GM18505 (cell line): ENCODE data around the gene DGKZ.

ENCODE experiments used
- ATAC-seq: cut with Tn5 transposase; IDR thresholded peaks from one replicate; pipeline ENCODE4 v1.9.1; 2021; ENCODE audit not compliant: unreplicated experiment
- POLR2A ChIP-seq: IDR thresholded peaks from 4 replicates; pipeline ENCODE4 v1.6.1; 2011; ENCODE audit warnings: borderline replicate concordance; ENCODE audit not compliant: insufficient read depth, insufficient read length; ENCODE audit errors: extremely low read depth

Gene DGKZ

DNA sequence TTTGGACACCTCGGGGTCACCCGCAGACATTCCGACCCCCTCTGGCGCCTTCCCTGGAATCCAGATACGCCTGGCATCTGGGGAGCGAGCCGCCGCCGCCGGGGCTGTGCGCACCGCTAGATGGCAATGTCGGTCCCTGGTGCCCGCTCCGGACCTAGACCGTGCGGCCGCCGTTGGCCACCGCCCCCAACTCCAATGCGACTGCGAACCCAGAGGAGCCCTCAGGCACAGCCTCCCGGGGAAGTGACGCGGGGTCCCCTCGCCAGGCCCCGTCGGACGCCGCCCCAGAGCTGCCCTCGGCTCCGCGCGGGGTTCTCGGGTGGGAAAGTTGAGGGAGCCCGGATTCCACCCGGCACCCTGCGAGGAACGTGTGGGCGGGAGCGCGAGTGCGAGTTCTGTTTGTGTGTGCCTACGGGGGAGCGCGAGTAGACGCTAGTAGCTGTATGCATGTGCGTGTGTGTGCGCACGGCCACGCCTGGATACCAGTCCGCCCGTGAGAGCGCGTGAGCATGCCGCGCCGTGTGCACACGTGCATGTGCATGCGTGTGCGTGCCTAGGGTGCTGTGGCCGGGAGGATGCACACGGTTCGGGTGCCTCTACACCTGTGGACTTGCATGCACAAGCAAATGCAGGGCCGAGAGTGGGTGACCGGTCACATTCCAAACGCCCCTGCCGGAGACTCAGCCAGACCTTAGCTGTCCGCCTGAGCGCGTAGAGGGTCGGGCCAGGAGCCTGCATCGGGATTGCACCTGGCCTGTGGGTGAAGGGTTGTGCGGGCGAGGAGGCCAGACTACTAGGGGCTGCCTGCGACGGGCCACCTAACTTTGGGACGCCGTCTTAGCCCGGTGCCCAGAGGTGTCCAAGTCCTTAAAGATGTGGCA is 42.4 kb downstream of the DGKZ start:
- TF ChIP-seq POLR2A, result no peak
- peak; percentile 42 for ATAC-seq

- TF ChIP-seq POLR2A, result no peak
- ATAC-seq, result no peak
Observed at GRCh38 chr11:46390331-46391171, 43.3 kb downstream of the DGKZ start.

- TF ChIP-seq POLR2A, result no peak
- ATAC-seq, result no peak
Observed at GRCh38 chr11:46391186-46391577, 43.9 kb downstream of the DGKZ start.

GRCh38 chr11:46391578-46392420 is 44.5 kb downstream of the DGKZ start, which contains the start of gene CHRM4:
CHRM4 (minus strand) TSS chr11:46391776; CDS start chr11:46386557, 5,219 bp downstream.
- ATAC-seq, result no peak

GRCh38 chr11:46392421-46393230 is 45.4 kb downstream of the DGKZ start:
- TF ChIP-seq POLR2A, result no peak
- peak; percentile 61 for ATAC-seq

More at GRCh38 chr11:46391578-46392420, 44.5 kb downstream of the DGKZ start, which contains the start of gene CHRM4:
- no peak for TF ChIP-seq POLR2A

- no peak for TF ChIP-seq POLR2A
- no peak for ATAC-seq
Observed at GRCh38 chr11:46393231-46393616, 46.0 kb downstream of the DGKZ start.

DNA sequence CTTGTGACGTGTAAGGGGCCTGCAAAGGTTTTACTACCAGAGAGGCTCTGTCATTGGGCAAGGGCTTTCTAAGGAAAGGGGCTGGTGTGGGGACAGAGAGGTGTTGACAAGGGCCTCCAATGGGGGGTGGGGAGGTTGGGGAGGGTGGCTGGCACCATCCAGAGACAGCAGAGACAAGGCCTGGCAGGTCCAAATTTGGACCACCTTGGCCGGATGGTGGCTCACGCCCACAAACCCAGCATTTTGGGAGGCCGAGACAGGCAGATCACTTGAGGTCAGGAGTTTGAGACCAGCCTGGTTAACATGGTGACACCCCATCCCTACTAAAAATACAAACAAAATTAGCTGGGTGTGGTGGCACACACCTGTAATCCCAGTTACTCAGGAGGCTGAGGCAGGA is 46.5 kb downstream of the DGKZ start:
- TF ChIP-seq POLR2A, result no peak
- no peak for ATAC-seq

DNA sequence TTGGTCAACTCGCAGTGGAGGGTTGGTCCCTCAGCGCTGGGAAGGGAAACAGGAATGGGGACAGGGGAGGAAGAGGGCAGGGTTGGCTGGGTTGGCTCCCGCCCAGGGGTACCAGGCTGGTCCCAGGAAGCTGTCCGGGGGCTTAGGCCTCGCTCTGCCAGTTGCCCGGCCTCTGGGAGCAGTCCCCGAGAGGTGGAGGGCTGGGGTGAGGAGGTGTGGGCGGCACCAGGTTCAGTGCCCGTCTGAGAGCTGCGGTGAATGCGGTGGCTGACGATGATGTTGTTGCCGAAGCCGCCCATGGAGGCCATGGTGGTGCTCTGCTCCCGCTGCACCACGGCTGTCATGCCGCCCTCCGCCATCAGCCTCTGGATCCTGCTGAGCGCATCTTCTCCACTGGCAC is 50.3 kb downstream of the DGKZ start:
- ATAC-seq, result no peak
- no peak for TF ChIP-seq POLR2A

DNA sequence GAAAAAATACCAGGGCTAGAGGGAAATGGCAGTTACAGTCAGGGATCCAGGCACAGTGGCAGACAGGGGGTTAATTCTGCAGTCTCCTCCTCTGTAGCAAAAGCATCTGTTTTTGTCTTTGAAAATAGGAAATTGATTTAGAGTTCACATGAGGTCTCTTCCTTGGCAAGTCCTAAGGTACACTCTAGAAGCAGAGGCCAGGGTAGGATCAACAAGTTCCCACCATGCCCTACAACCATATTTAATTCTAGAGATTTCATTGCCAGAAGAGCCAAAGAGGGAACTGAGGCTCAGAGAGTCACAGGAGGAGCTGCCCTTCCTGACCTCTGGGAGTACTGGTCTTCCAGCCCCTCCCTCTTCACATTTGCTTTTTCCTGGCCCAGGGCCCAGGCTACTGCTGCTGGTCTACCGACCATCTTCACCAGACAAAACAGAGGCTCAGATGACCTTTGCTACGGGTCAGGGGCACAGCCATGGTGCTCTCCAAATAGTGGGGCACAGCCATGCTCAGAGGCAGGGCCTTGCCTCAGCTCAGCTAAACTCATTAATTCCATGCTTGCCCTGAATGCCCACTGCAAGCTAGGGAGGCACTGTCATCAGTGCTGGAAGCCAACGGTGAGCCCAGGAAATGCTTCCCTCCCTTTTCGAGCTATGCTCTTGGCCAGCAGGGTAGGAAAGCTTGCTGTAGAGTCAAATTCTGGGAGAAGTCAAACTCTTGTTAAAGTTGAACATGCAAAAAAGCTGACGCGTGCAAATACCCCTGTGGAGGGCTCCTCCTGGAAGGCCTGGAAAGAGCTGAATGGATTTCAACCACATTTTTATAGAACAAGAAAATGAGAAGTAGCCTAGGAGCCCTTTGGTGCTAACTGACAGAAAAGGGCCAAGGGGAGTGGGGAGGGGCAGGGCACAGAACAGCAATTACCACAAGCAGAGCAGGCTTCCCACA is 56.0 kb downstream of the DGKZ start:
- TF ChIP-seq POLR2A, result no peak
- no peak for ATAC-seq

GRCh38 chr11:46404476-46405017 is 57.3 kb downstream of the DGKZ start:
- ATAC-seq, result no peak
- no peak for TF ChIP-seq POLR2A

GRCh38 chr11:46407635-46408034 is 60.4 kb downstream of the DGKZ start:
- ATAC-seq, result no peak
- TF ChIP-seq POLR2A, result no peak

GRCh38 chr11:46408407-46408986 is 61.2 kb downstream of the DGKZ start:
- ATAC-seq, result no peak
- TF ChIP-seq POLR2A, result no peak
